Measurements from ENCODE around the gene CHRM3. TPM values are rescaled to one million over a fixed set of nuclear protein-coding genes. Genes with fewer than 3 reads are reported as not detected.

Gene CHRM3
- total RNA-seq, 1 donor from 2014 or later = 0.26 TPM

DNA sequence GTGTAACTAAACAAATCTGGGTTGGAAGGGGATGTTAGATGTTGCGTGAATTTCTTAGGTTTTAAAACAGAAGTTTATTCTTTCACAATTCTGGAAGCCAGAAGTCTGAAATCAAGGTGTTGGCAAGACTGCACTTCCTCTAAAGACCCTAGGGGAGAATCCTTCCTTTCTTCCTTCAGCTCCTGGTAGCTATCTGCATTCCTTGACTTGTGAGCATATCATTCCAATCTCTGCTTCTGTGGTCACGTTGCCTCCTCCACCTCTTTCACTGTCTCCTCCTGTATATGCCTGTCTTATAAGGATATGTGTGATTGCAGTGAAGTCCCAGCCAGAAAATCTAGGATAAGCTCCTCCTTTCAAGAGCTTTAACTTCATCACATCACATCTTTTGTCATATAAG is 7.7 kb downstream of the CHRM3 start:
- DNase-seq (ENCODE audit: low read depth in 2 of 2) = no peak

DNA sequence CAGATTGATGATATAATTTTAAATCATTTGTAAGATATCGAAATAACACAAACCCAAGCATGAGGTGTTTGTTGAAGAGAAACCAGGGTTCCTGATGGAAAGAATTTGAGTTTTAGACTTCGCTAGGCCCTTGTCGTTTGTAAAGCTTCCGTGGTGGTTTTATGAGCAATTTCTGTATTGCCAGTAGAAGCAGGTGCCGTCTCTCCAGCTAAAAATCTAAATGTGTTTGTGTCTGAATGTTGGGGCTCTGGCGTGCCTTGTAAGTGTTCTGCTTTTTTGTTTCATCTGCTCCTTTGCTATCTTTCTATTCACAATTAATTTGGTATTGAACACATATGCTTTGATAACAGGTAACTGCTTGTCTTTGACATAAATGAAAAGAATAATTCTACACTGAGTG is 27.5 kb downstream of the CHRM3 start:
- no peak for DNase-seq (ENCODE audit: low read depth in 2 of 2)

DNA sequence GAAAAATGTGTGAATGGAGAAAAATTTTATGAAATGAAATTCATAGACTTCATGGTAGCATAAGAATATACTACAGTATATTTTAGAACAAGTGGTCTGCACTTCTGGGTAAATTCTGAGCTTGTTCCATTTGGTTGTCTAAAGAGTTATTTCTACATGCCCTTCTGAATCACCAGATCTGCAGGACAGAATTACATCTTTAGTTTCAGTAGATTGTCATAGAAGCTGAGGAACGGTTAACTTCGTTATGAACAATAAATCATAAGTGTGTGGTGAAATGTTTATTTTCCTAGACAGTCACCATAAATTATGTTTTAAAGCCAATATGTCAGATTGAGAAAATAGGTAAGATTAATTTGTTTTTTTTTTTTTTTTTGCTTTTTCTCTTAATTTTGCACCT is 30.9 kb downstream of the CHRM3 start:
- DNase-seq (ENCODE audit: low read depth in 2 of 2) = no peak

DNA sequence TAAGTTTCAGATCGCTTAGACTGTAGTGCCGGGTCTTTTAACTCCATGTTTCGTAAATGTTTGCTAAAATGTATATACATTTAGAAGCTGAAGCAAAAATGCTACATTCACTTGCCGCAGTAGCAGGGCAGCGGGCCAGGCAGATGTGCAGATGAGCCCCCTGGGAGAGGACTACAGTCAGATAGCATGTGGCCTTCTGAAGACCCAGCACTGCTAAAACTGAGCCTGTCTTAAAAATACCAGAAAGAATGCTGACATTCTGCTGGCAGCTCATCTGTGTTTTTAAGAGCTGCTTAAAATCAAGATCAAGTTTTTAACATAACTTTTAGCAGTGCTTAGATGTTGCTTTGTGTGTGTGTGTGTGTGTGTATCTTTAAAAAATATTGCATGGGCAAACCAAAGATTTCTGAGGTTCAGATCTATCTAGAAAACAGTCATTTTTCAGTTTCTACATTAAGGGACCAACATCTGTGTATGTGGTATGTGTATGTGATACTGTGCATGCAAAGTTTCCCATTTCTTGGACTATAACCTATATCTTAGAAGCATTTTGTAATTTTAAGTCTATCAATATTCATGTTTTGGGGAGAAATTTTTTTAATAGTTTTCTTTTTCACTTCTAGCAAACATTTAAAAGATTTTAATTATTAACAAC is 31.7 kb downstream of the CHRM3 start:
- no peak for DNase-seq (ENCODE audit: low read depth in 2 of 2)

DNA sequence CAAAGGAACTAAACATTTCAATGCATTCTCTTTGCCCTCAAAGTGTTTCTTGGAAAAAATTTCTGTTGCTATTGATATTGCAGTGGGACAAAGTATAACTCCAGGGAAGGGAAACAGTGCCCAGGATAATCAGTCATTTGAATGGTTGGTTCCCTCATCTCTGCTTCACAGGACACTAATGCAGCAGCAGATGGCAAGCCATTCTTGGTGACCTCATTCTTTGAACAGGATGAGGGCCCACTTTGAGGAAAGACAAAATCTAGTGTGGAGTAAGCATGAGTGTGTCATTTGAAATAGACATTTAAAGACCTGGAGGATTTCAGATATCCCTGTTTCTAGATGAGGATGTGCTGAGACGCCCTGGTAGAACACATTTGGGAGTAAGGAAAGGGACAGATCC is 32.3 kb downstream of the CHRM3 start:
- DNase-seq (ENCODE audit: low read depth in 2 of 2) = no peak

DNA sequence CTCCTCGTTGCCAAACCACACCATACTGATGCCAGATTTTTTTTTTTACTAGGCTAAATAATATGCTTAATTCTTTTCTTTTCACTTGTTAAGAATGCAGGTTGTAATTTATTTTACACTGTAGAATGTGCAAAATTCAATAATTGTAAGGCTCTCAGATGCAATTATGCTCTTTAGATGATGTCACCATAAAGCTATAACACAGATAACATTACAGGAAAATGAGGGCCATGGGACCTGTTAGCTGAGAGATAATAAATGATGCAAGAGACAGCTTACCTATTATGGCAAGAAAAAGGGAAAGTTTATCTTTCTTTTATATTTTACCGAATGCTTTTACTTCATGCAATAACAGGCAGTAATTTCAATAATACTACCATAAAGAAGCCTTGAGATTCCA is 35.4 kb downstream of the CHRM3 start:
- DNase-seq (ENCODE audit: low read depth in 2 of 2) = no peak

DNA sequence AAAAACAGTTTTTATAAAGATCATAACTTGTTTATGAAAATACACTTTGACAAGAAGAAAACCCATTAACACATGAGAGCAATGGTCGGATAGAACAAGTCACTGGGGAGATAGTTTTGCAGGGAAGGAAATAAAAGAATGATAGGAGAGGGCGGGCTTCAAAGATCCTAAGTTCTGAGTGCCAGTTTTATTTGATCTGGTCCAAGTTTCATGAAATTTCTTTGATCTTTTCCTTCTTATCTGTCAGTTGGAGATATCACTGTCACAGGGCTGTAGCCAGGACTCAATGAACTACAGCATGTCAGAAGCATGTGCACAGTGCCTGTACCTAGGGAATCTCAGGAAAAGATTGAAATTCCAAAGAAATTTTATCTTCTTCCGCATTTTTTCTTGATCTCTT is 36.5 kb downstream of the CHRM3 start:
- DNase-seq (ENCODE audit: low read depth in 2 of 2) = no peak

DNA sequence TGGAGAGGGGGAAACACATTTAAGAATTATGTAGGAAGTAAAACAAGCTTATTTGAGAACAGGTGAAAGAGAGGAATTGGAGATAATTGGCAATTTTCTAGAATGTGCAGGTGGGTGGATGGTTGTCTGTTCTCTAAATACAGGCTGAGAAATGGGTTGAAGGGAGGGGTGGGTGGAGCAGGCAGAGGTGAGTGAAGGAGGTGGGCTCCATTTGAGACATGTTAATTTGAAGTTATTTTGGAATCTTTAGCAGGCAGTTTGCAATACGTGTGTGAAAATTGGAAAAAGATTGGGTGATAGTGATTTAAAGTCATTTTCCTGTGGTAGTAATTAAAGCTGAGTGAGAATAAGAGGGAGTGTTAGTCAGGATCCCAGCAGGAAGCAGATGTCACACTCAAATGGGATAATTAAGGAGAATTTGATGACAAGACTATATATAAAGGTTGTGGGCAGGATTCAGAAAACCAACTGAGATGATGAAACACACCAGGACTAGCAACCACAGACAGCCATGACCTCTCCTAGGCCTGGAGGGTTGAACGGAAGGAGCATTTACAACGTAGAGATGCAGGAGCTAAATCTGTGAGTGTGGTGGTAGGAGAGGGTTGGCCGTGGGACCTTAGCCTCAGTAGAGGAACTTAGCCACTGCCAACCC is 40.6 kb downstream of the CHRM3 start:
- no peak for DNase-seq (ENCODE audit: low read depth in 2 of 2)

DNA sequence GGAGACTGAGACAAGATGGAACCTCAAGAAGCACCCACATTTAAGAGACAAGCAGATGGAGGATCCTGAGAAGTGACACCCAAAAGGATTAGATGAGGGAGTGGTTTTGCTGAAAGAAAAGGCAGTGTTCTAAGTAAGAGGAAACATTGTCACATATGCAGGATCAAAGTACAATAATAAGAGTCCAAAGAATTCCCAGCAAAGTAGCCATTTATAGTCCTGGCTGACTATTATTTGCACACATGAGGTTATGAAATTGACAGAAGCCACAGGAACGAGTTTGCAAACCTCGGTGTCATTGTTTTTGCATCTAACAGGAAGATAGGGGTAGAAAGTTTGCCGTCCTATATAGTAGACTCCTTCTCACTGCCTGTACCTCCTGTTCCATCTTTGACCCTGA is 41.3 kb downstream of the CHRM3 start:
- no peak for DNase-seq (ENCODE audit: low read depth in 2 of 2)

DNA sequence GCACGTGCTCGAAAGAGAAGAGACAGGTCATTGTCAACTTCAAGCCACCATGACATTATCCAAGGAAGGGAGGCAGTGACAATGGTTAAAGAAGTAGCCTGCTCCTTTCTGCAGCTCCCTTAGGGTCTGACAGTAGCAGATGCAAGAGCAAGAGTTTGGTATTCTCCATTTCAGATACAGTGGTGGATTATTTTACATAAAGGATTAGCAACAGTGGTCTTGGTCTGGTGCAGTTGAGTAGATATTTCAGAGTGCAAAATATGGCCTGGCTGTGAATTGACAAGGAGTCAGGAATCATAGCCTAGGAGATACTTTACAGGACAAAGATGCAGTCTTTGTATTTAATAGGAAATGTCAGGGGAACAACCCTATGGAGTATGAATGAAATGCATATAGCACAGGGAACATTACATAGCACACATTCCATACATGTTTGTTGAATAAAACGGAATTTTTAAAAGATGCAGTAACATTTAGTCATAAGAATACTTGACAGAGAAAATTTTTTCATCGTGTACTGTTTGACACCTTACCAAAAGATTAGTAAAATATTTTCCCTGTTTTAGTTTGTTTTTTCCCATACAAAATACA is 41.8 kb downstream of the CHRM3 start:
- DNase-seq (ENCODE audit: low read depth in 2 of 2) = no peak

DNA sequence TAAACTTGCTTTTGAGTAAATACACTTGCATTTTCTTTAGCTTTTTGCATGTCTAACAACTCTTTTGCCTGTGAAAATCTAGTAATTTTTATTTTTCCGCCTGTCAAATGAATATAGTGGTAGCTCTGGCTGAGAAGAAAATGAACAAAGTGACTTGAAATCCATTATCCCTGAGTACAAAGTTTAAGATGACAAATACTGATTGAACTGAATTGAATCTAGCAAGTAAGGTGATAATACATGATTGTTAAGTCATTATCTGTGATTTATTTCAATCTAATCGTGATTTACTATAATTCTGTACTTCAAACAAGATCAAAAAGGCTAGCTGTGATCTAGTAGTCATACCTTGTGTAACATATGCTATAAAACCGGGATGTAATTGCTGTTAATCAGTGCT is 42.8 kb downstream of the CHRM3 start:
- DNase-seq (ENCODE audit: low read depth in 2 of 2) = no peak

DNA sequence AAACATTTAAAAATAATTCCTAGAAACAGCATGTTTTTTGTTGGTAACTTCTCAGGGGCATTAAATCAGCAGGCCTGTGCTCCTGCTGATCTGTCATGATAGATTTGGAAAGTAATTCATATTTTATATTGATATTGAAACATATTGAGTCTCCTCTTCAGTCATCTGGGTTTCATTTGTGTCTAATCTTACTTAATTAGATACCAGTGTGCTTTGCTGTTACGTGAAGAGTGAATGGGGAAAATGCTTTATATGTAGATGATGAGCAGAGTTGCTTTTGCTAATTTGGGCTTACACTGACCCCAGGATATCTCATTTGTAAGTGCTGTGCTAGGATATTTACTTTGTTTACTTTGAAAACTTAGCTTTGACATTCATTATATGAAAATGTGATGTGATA is 45.9 kb downstream of the CHRM3 start:
- no peak for DNase-seq (ENCODE audit: low read depth in 2 of 2)

DNA sequence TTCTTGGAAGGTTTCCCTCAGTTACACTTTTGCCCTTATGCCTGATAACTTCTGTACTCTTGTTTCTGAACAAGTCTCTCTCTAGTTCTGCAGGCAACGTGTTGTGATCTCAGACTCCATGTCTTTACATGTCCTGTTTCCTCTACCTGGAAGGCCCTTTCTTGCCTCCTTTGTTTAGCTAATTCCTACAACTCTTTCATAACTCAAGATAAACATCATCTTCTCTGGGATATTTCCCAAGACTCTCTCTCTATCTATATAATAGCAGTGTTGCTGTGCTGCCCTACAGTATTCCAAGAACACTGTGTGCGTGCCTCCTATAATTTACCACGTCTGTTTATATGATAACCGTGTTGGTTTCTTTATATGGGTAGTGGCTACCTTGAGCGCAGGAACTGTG is 47.8 kb downstream of the CHRM3 start:
- DNase-seq (ENCODE audit: low read depth in 2 of 2) = no peak

All from dermis microvascular lymphatic vessel endothelial cell (primary cell).